ENCODE measurements around the gene ATP6AP1. TPM values are rescaled to one million over a fixed set of nuclear protein-coding genes. Genes with fewer than 3 reads are reported as not detected.

The ATP6AP1 gene
- polyA plus RNA-seq, 1 donor (not counting 4 experiments of a cell fraction or from before 2014, with no cell fraction given), result 42.4 TPM

DNA sequence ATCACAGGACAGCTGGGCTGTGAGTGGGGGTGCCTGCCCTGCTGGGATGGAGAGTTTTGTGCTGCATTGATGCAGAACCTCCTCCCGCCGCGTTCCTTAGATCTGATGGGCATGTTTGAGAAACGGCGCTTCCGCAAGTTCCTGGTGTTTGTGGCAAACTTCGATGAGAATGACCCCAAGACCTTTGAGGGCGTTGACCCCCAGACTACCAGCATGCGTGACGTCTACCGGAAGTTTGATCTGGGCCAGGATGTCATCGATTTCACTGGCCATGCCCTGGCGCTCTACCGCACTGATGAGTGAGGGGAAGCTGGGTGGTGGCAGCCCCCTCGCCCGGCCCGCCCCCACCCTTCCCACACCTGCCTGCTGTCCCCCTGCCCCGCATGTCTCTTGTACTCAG lies 11.4 kb downstream of the ATP6AP1 start:
- H2AFZ ChIP-seq (ENCODE audit: control insufficient read depth, low read length), result no peak overlapping the region
- no peak overlapping the region for H3K27ac ChIP-seq (ENCODE audit: control insufficient read depth, insufficient read depth, low read length)
- no peak for DNase-seq (ENCODE audit: low read depth, low spot score)
- H3K9ac ChIP-seq (ENCODE audit: control insufficient read depth, extremely low read depth, insufficient read depth, low read length), result no peak overlapping the region
- no peak overlapping the region for H3K4me2 ChIP-seq (ENCODE audit: control insufficient read depth, extremely low read depth, insufficient read depth, low read depth, low read length)
- peaks cover 4% of the 10 kb centered on the region for H3K9me3 ChIP-seq (ENCODE audit: control insufficient read depth, low read depth, low read length)
- no peaks in the 10 kb centered on the region for H3K9me1 ChIP-seq (ENCODE audit: control insufficient read depth, extremely low read depth, insufficient read depth, low read length)
- H3K4me1 ChIP-seq (ENCODE audit: control insufficient read depth, extremely low read depth, insufficient read depth, low read length), result peaks cover 17% of the 10 kb centered on the region
- H3K79me2 ChIP-seq (ENCODE audit: control insufficient read depth, insufficient read depth, low read length), result peaks cover 24% of the 10 kb centered on the region
- peaks cover 5% of the 10 kb centered on the region for H4K20me1 ChIP-seq (ENCODE audit: control insufficient read depth, extremely low read depth, insufficient read depth, low read length)
- no peak overlapping the region for H3K4me3 ChIP-seq (ENCODE audit: control insufficient read depth in 2 of 3, extremely low read depth in 1 of 3, insufficient read depth in 2 of 3, low read depth in 1 of 3, low read length in 3 of 3)
- TF ChIP-seq, protein P1, sequence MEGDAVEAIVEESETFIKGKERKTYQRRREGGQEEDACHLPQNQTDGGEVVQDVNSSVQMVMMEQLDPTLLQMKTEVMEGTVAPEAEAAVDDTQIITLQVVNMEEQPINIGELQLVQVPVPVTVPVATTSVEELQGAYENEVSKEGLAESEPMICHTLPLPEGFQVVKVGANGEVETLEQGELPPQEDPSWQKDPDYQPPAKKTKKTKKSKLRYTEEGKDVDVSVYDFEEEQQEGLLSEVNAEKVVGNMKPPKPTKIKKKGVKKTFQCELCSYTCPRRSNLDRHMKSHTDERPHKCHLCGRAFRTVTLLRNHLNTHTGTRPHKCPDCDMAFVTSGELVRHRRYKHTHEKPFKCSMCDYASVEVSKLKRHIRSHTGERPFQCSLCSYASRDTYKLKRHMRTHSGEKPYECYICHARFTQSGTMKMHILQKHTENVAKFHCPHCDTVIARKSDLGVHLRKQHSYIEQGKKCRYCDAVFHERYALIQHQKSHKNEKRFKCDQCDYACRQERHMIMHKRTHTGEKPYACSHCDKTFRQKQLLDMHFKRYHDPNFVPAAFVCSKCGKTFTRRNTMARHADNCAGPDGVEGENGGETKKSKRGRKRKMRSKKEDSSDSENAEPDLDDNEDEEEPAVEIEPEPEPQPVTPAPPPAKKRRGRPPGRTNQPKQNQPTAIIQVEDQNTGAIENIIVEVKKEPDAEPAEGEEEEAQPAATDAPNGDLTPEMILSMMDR (optimal IDR thresholded peaks at IDR 0.05 in 1 of 3, IDR thresholded peaks at IDR 0.05 in 1 of 3, conservative IDR thresholded peaks at IDR 0.05 in 1 of 3; ENCODE audit: extremely low read depth in 1 of 3, insufficient read depth in 2 of 3, low read length in 3 of 3), result no peak
- TF ChIP-seq EZH2 (IDR thresholded peaks at IDR 0.05; ENCODE audit: low read length), result no peak
- no peaks in the 10 kb centered on the region for H3K27me3 ChIP-seq (ENCODE audit: control insufficient read depth, extremely low read depth, insufficient read depth, low read length)
- dilution Hi-C loops (cut with MboI; ENCODE audit: extremely low pct_ligation_motif_present, low sequenced_read_pairs), result no loop called here
- H3K36me3 ChIP-seq (ENCODE audit: control insufficient read depth in 2 of 2, extremely low read depth in 1 of 2, insufficient read depth in 2 of 2, low read length in 2 of 2), result peaks cover 1 to 7% of the 10 kb centered on the region in 2 experiments
- no peak for FAIRE-seq

DNA sequence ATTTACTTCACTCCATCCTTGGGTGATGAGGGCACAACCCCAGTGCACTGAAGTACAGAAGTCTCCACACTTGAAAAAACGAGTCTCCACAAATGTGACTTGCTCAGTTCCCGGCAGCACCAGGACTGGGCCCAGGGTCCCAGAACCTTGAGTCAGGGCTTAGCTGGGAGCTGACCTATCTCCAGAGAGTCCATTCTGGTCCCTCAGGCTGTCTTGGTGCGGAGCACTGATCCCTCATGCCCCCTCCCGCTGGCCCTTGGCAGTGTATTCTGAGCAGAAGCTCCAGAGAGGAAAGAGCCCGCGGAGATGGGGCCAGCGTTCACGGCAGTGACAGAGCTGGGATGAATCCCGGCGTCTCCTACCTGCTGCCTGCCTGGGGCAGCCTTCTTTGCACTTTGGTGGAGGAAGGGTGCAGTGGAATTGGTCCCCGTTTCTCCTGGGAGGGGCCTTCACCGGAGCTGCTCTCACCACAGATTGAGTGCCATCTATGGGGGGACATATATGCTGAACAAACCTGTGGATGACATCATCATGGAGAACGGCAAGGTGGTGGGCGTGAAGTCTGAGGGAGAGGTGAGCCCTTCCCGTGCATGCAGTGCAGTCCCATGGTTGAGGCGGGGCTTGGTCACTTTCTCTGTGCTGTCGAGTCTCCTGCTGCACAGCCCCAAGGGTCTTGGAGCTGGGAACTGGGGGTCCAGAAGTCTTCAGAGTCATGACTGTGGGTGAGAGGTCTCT lies 12.3 kb downstream of the ATP6AP1 start:
- peaks cover 17% of the 10 kb centered on the region for H3K4me1 ChIP-seq (ENCODE audit: control insufficient read depth, extremely low read depth, insufficient read depth, low read length)
- H3K4me3 ChIP-seq (ENCODE audit: control insufficient read depth in 2 of 3, extremely low read depth in 1 of 3, insufficient read depth in 2 of 3, low read depth in 1 of 3, low read length in 3 of 3), result no peak overlapping the region
- TF ChIP-seq, protein P1 (optimal IDR thresholded peaks at IDR 0.05 in 1 of 3, IDR thresholded peaks at IDR 0.05 in 1 of 3, conservative IDR thresholded peaks at IDR 0.05 in 1 of 3; ENCODE audit: extremely low read depth in 1 of 3, insufficient read depth in 2 of 3, low read length in 3 of 3), result no peak
- TF ChIP-seq EZH2 (IDR thresholded peaks at IDR 0.05; ENCODE audit: low read length), result no peak
- no peaks in the 10 kb centered on the region for H3K9me1 ChIP-seq (ENCODE audit: control insufficient read depth, extremely low read depth, insufficient read depth, low read length)
- FAIRE-seq (no peak), DNase-seq (ENCODE audit: low read depth, low spot score) (no peak)
- H3K27ac ChIP-seq (ENCODE audit: control insufficient read depth, insufficient read depth, low read length), result no peak overlapping the region
- dilution Hi-C loops (cut with MboI; ENCODE audit: extremely low pct_ligation_motif_present, low sequenced_read_pairs), result no loop called here
- no peak overlapping the region for H2AFZ ChIP-seq (ENCODE audit: control insufficient read depth, low read length)
- peaks cover 4% of the 10 kb centered on the region for H3K9me3 ChIP-seq (ENCODE audit: control insufficient read depth, low read depth, low read length)
- no peak overlapping the region for H3K4me2 ChIP-seq (ENCODE audit: control insufficient read depth, extremely low read depth, insufficient read depth, low read depth, low read length)
- H4K20me1 ChIP-seq (ENCODE audit: control insufficient read depth, extremely low read depth, insufficient read depth, low read length), result peaks cover 5% of the 10 kb centered on the region
- H3K36me3 ChIP-seq (ENCODE audit: control insufficient read depth in 2 of 2, extremely low read depth in 1 of 2, insufficient read depth in 2 of 2, low read length in 2 of 2), result peaks cover 1 to 7% of the 10 kb centered on the region in 2 experiments
- no peaks in the 10 kb centered on the region for H3K27me3 ChIP-seq (ENCODE audit: control insufficient read depth, extremely low read depth, insufficient read depth, low read length)
- peaks cover 24% of the 10 kb centered on the region for H3K79me2 ChIP-seq (ENCODE audit: control insufficient read depth, insufficient read depth, low read length)
- no peak overlapping the region for H3K9ac ChIP-seq (ENCODE audit: control insufficient read depth, extremely low read depth, insufficient read depth, low read length)

Data from keratinocyte (primary cell).